ENCODE measurements around the gene SPINDOC. TPM values are rescaled to one million over a fixed set of nuclear protein-coding genes. Genes with fewer than 3 reads are reported as not detected.
A peak's percentile ranks its signal among the peaks of the same experiment; 100 is the strongest.

Gene SPINDOC
- total and polyA plus RNA-seq, 9 of the 15 experiments (the other 6 are each of a cell fraction or from before 2014, with no cell fraction given), result 0.70 to 36.3 (median 19.6) TPM

DNA sequence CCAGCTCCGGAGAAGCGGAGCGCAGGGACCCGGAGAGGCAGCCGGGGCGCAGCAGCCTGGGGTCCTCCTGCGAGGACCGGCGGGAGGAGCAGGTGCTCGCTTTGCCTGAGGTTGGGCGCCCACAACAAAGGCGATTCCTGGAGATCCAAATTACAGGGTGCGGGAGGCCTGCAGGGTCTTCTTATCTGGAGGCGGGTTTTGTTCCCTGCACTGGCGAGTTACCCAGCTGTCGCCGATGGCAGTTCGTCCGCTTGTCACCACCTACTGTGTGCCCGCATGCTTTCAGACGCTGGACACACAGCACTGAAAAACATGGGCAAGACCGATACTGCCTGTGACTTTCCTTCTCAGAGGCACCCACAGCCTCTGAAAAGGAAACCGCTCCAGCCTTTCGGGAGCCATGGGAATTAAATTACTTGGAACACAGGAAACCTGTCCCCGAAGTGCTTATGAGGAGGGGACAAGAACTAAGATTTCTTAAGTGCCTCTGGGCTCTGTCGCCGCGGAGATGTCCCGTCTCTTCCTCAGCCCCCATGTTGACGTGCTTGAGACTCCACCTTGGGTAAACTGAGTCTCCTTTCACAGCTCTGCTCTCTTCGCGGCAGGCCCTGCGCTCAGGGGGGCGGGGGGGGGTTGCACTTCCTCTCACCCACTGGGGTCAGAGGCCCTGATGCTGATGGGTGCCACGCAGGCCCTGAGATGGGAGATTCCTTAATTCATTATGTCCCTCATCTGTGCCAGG lies 43.4 kb upstream of the SPINDOC start:
- no peak overlapping the region for H3K4me2 ChIP-seq (ENCODE audit: insufficient read depth, low read length)
- no peak for FAIRE-seq

GRCh38 chr11:63770763-63771162 lies 42.5 kb upstream of the SPINDOC start:
- ChIA-PET POLR2A (no interaction called here), CTCF (ENCODE audit: low intra/inter-chr PET ratio) (interaction anchor here (0.6 kb wide), 1 partner anchor 131 kb away, joined by 4 read pairs; no protein-coding TSS in a partner anchor)
- H3K9me3 ChIP-seq (replicated peaks; ENCODE audit: control insufficient read depth, insufficient read depth, low read depth, low read length), result no peaks in the 10 kb centered on the region
- no peak overlapping the region for H3K4me3 ChIP-seq
- TF ChIP-seq CEBPB (tag; IDR thresholded peaks at IDR 0.05), result peak; percentile 55
- TF ChIP-seq MLX (CRISPR knock-in tag; conservative IDR thresholded peaks at IDR 0.05), result no peak
- intact Hi-C loops (cut with micrococcal nuclease), result no loop called here
- H3K27ac ChIP-seq (ENCODE audit: extremely low read depth, low read depth, low read length), result no peak overlapping the region
- in situ Hi-C loops (cut with MboI), result no loop called here
- no peak overlapping the region for H3K4me2 ChIP-seq (ENCODE audit: insufficient read depth, low read length)
- no peak for ATAC-seq
- H3K27me3 ChIP-seq (ENCODE audit: control insufficient read depth in 2 of 2, insufficient read depth in 2 of 2, low read length in 2 of 2), result no peaks in the 10 kb centered on the region
- no peaks in the 10 kb centered on the region for H3K9me1 ChIP-seq (ENCODE audit: control insufficient read depth, insufficient read depth, low read length)
- WGBS (ENCODE audit: insufficient coverage, low coverage, missing lambda C conversion rate), result 53% methylated on average over 7 of the region's 7 CpGs
- no TSS peak for BruUV-seq (replicated peaks)
- H3K9ac ChIP-seq (ENCODE audit: insufficient read depth in 1 of 2, low read depth in 2 of 2, low read length in 2 of 2), result no peak overlapping the region
- peaks cover 3% of the 10 kb centered on the region; the same call in 1 of the 3 replicates for H3K36me3 ChIP-seq (ENCODE audit: control insufficient read depth, insufficient read depth, low read length)
- DNase-seq (ENCODE audit: extremely low read depth in 1 of 4, low spot score in 3 of 4), result no peak
- H3K79me2 ChIP-seq (ENCODE audit: control insufficient read depth, insufficient read depth, low read length), result peaks cover 19% of the 10 kb centered on the region
- no peaks in the 10 kb centered on the region for H4K20me1 ChIP-seq (replicated peaks; ENCODE audit: control insufficient read depth, insufficient read depth, low read length)
- H3K4me1 ChIP-seq (replicated peaks in 1 of 2; ENCODE audit: control insufficient read depth in 2 of 2, insufficient read depth in 2 of 2, low read length in 2 of 2), result peaks cover 8 to 35% of the 10 kb centered on the region in 2 experiments
- FAIRE-seq, result no peak
- H2AFZ ChIP-seq (ENCODE audit: low read depth, low read length), result no peak overlapping the region

More for the DNA sequence above, 43.4 kb upstream of the SPINDOC start:
- no peaks in the 10 kb centered on the region for H3K9me1 ChIP-seq (ENCODE audit: control insufficient read depth, insufficient read depth, low read length)
- no peaks in the 10 kb centered on the region for H3K9me3 ChIP-seq (replicated peaks; ENCODE audit: control insufficient read depth, insufficient read depth, low read depth, low read length)
- peaks cover 11% of the 10 kb centered on the region; the same call in 1 of the 3 replicates for H3K36me3 ChIP-seq (ENCODE audit: control insufficient read depth, insufficient read depth, low read length)
- H3K27me3 ChIP-seq (ENCODE audit: control insufficient read depth in 2 of 2, insufficient read depth in 2 of 2, low read length in 2 of 2), result no peaks in the 10 kb centered on the region
- DNase-seq (ENCODE audit: extremely low read depth in 1 of 4, low spot score in 3 of 4), result no peak
- peak overlapping the region; percentile 63 to 95; a peak in 3 of 4 replicates for H3K9ac ChIP-seq (ENCODE audit: insufficient read depth in 1 of 2, low read depth in 2 of 2, low read length in 2 of 2)
- peaks cover 19% of the 10 kb centered on the region for H3K79me2 ChIP-seq (ENCODE audit: control insufficient read depth, insufficient read depth, low read length)
- no TSS peak for BruUV-seq (replicated peaks)
- H3K4me3 ChIP-seq, result peak overlapping the region; percentile 60; the same call in 1 of the 2 replicates
- WGBS (ENCODE audit: insufficient coverage, low coverage, missing lambda C conversion rate), result 63% methylated on average over 29 of the region's 35 CpGs
- no peak for ATAC-seq
- H3K27ac ChIP-seq (ENCODE audit: extremely low read depth, low read depth, low read length), result no peak overlapping the region
- in situ Hi-C loops (cut with MboI) (loop anchor here (10.0 kb wide), 1 partner anchor 375 kb away; no protein-coding TSS in a partner anchor), intact Hi-C loops (cut with micrococcal nuclease) (loop anchor here (5.0 kb wide), 4 partner anchors 42 to 382 kb away; partner anchors contain the start of genes MARK2, RCOR2 and SPINDOC)
- TF ChIP-seq ZKSCAN1 (IDR thresholded peaks at IDR 0.05; ENCODE audit: low read depth, low read length), result peak; percentile 53; the same call in 1 of the 2 replicates
- TF ChIP-seq SAP30 (IDR thresholded peaks at IDR 0.05; ENCODE audit: borderline replicate concordance, insufficient read depth, low read depth, low read length, poor library complexity, severe bottlenecking), result no peak
- H2AFZ ChIP-seq (ENCODE audit: low read depth, low read length), result peak overlapping the region; percentile 86
- H3K4me1 ChIP-seq (replicated peaks in 1 of 2; ENCODE audit: control insufficient read depth in 2 of 2, insufficient read depth in 2 of 2, low read length in 2 of 2), result peaks cover 8 to 39% of the 10 kb centered on the region in 2 experiments
- ChIA-PET CTCF (ENCODE audit: low intra/inter-chr PET ratio) (no interaction called here), POLR2A (interaction anchor here (0.6 kb wide), 1 partner anchor 191 kb away, joined by 3 read pairs; no protein-coding TSS in a partner anchor)
- no peaks in the 10 kb centered on the region for H4K20me1 ChIP-seq (replicated peaks; ENCODE audit: control insufficient read depth, insufficient read depth, low read length)

Measured in K562 (cell line).